NCI-H526 (cell line): Measurements from ENCODE around the gene GLB1L.

Experiments used
- DNase-seq, 2 experiments: peaks; one replicate each; lab custom pipeline; 2025; lab: John Stamatoyannopoulos, UW

GLB1L gene

GRCh38 chr2:219223831-219224610, 21.2 kb downstream of the GLB1L start:
- DNase-seq: no peak

- no peak for DNase-seq
Observed at GRCh38 chr2:219221957-219222518, 23.2 kb downstream of the GLB1L start.

GRCh38 chr2:219220652-219221402, 24.4 kb downstream of the GLB1L start:
- no peak for DNase-seq

GRCh38 chr2:219219784-219220532, 25.3 kb downstream of the GLB1L start:
- DNase-seq: no peak

- peak; percentile 92 to 98 for DNase-seq
Observed at GRCh38 chr2:219218732-219219701, 26.2 kb downstream of the GLB1L start, which contains the start of gene ABCB6. Gene ABCB6 (minus strand): TSS chr2:219218958. CDS start chr2:219218673, 285 bp downstream.

- peak; percentile 66 to 78 for DNase-seq
Observed at GRCh38 chr2:219218217-219218731, 27.0 kb downstream of the GLB1L start.

- no peak for DNase-seq
Observed at GRCh38 chr2:219216535-219216915, 28.7 kb downstream of the GLB1L start.

- DNase-seq: no peak
Observed at GRCh38 chr2:219215871-219216534, 29.2 kb downstream of the GLB1L start.

- no peak for DNase-seq
Observed at GRCh38 chr2:219214786-219215185, 30.5 kb downstream of the GLB1L start.

GRCh38 chr2:219214141-219214540, 31.1 kb downstream of the GLB1L start:
- DNase-seq: no peak

- DNase-seq: no peak
Observed at GRCh38 chr2:219213486-219214071, 31.7 kb downstream of the GLB1L start.

- no peak for DNase-seq
Observed at GRCh38 chr2:219213026-219213415, 32.2 kb downstream of the GLB1L start.

- no peak for DNase-seq
Observed at GRCh38 chr2:219210886-219211362, 34.3 kb downstream of the GLB1L start.

- DNase-seq: no peak
Observed at GRCh38 chr2:219210196-219210885, 34.9 kb downstream of the GLB1L start.

- no peak for DNase-seq
Observed at GRCh38 chr2:219209236-219210195, 35.7 kb downstream of the GLB1L start.

- no peak for DNase-seq
Observed at GRCh38 chr2:219207884-219208740, 37.1 kb downstream of the GLB1L start.
